HepG2 (cell line): Measurements from ENCODE around the gene GTPBP6.

ENCODE experiments used
- CBFB ChIP-seq: sonication (generic); formaldehyde crosslinking; IDR thresholded peaks from 2 replicates; pipeline ENCODE4 v1.4.0; 2020; ENCODE audit warnings: missing genetic modification reagents
- CREB1 ChIP-seq, 2 experiments: fragments of 450-650 bp in 1 of 2; IDR thresholded peaks; 2 replicates each; pipeline ENCODE4 v1.6.1; 2016 to 2017; ENCODE audit warnings: control low read depth in 1 of 2, mild to moderate bottlenecking in 1 of 2, missing compliant biosample characterization in 1 of 2, missing genetic modification characterization in 1 of 2
- ETV6 ChIP-seq: sonication (generic); formaldehyde crosslinking; conservative IDR thresholded peaks from 2 replicates; pipeline ENCODE4 v1.4.0; 2020; ENCODE audit warnings: missing genetic modification reagents
- EZH2 ChIP-seq: conservative IDR thresholded peaks from 2 replicates; pipeline ENCODE4 v1.6.1; 2012; ENCODE audit warnings: mild to moderate bottlenecking, low read depth, low read length, moderate library complexity
- FOXA3 ChIP-seq: IDR thresholded peaks from 2 replicates; pipeline ENCODE4 v1.6.1; 2016; ENCODE audit warnings: missing genetic modification reagents, missing compliant biosample characterization
- POLR2A ChIP-seq, 2 experiments: IDR thresholded peaks; 2 replicates each; pipeline ENCODE4 v1.6.1; 2011; ENCODE audit warnings: low read depth in 2 of 2, low read length in 2 of 2, mild to moderate bottlenecking in 1 of 2, moderate library complexity in 1 of 2; ENCODE audit not compliant: insufficient read depth in 1 of 2
- POLR2AphosphoS5 ChIP-seq: IDR thresholded peaks from 2 replicates; pipeline ENCODE4 v1.6.1; 2012; ENCODE audit warnings: low read depth, low read length
- RFX5 ChIP-seq: IDR thresholded peaks from 2 replicates; pipeline ENCODE4 v1.6.1; 2011; ENCODE audit warnings: low read depth, low read length, improper control_type of control experiment
- RNF2 ChIP-seq: fragments of 450-650 bp; conservative IDR thresholded peaks from 2 replicates; pipeline ENCODE4 v1.6.1; 2016; ENCODE audit warnings: low read depth
- TAF15 ChIP-seq: fragments of 200-400 bp; formaldehyde crosslinking; IDR thresholded peaks from one replicate; pipeline ENCODE4 v1.6.1; 2018; ENCODE audit warnings: mild to moderate bottlenecking, low read depth, low read length; ENCODE audit not compliant: poor library complexity, severe bottlenecking
- TF ChIP-seq, protein P1 (sequence below): IDR thresholded peaks from 2 replicates; pipeline ENCODE4 v1.6.1; 2012; ENCODE audit warnings: inconsistent platforms
- TF ChIP-seq, protein P2 (sequence below): sonication (generic); formaldehyde crosslinking; IDR thresholded peaks from 2 replicates; pipeline ENCODE4 v1.8.0; 2022; ENCODE audit warnings: missing genetic modification reagents, mild to moderate bottlenecking, borderline replicate concordance

DNA sequence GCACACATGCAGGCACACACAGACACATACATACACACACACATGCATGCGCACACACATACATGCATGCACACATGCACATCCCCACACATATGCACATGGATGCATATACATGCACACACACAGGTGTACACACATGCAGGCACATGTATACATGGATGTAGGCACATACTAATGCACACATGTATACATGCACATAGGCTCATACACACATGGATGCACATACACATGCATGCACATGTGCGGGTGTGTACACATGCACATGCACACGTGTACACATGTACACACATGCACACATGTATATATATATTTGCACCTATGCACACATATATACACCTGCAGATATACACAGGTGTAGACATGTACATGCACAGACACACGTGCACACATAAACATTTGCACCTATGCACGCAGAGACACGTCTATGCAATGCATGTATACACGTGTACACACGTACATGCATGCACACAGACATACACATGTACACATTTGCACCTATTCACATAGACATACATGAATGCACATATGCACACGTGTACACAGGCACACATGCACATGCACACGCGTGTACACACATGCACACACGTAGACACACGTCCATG lies 33.4 kb downstream of the GTPBP6 start:
- TF ChIP-seq, protein P1, sequence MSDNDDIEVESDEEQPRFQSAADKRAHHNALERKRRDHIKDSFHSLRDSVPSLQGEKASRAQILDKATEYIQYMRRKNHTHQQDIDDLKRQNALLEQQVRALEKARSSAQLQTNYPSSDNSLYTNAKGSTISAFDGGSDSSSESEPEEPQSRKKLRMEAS: no peak
- peak in 1 of 2 experiments; percentile 52; a peak in 2 of 4 replicates for TF ChIP-seq POLR2A (IDR thresholded peaks at IDR 0.05; ENCODE audit: insufficient read depth in 1 of 2, low read depth in 2 of 2, low read length in 2 of 2)
- no peak for TF ChIP-seq EZH2
- TF ChIP-seq RFX5: no peak
- no peak for TF ChIP-seq FOXA3 (CRISPR knock-in tag)
- TF ChIP-seq, protein P2, sequence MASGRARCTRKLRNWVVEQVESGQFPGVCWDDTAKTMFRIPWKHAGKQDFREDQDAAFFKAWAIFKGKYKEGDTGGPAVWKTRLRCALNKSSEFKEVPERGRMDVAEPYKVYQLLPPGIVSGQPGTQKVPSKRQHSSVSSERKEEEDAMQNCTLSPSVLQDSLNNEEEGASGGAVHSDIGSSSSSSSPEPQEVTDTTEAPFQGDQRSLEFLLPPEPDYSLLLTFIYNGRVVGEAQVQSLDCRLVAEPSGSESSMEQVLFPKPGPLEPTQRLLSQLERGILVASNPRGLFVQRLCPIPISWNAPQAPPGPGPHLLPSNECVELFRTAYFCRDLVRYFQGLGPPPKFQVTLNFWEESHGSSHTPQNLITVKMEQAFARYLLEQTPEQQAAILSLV: no peak
- no peak for TF ChIP-seq RNF2
- TF ChIP-seq TAF15: no peak
- peak; percentile 46; the same call in 1 of the 2 replicates for TF ChIP-seq POLR2AphosphoS5
- no peak for TF ChIP-seq CBFB (CRISPR knock-in tag)
- no peak for TF ChIP-seq CREB1 (IDR thresholded peaks at IDR 0.05)
- no peak for TF ChIP-seq CREB1 (CRISPR knock-in tag; IDR thresholded peaks at IDR 0.05)
- TF ChIP-seq ETV6: no peak
